ENCODE results near the gene OVOL2.

The OVOL2 gene

GRCh38 chr20:17976305-17976704 is 81.4 kb downstream of the OVOL2 start:
- DNase-seq (ENCODE audit: low read depth), result no peak
